ENCODE results near the gene SNAP23. TPM values are rescaled to one million over a fixed set of nuclear protein-coding genes. Genes with fewer than 3 reads are reported as not detected.

SNAP23 gene
- polyA plus RNA-seq, 3 donors: 91.6 to 123 (median 92.3) TPM

DNA sequence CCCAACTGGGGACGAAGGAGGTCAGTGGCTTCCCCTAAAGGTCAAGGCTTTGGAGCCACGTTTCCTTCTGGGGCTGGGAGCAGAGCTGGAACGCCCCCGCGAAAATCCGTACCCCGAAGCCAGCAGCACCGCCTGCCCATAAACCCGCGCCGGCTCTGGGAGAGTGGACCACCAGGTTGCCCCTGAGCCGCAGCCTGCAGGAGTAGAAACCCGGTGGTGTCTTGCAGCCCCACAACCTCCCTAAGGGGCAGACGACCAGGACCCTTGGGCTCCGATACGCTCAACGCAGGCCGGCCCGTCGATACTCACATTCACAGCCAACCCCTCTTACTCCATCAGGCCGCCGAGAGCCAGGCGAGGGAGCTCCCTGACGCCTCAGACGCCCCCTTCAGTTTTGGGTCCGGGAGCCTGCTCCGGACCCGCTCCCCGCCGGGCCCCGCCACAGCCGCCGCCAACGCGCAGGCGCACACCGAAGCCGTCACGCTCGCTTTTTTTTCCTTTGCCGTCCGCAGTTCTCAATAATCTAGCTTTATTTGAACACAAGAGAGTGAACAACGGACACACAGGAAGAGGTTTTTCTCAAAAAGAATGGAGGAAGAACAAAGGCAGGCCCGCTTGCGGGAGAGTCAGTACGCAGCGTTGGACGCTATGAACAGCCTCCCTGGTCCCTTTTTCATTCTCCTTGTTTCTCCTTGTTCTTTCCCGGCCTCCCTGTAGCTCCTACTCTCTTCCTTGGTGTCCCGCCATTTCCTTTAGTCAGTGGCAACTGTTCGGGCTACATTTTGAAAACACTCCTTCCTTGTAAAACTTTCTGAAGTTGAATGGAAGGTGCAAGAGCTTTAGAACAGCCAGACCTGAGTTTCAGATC is 4.5 kb upstream of the SNAP23 start, which contains the start of gene ZNF106:
TSS of gene ZNF106 (minus strand) at position 471 of the 868 bp plus-strand sequence. CDS start 18,852 bp downstream, outside the sequence.
- DNase-seq: peak; percentile 93

GRCh38 chr15:42491539-42492225 is 3.8 kb upstream of the SNAP23 start:
- peak; percentile 9 for DNase-seq

GRCh38 chr15:42493679-42494078 is 1.8 kb upstream of the SNAP23 start:
- DNase-seq: no peak

DNA sequence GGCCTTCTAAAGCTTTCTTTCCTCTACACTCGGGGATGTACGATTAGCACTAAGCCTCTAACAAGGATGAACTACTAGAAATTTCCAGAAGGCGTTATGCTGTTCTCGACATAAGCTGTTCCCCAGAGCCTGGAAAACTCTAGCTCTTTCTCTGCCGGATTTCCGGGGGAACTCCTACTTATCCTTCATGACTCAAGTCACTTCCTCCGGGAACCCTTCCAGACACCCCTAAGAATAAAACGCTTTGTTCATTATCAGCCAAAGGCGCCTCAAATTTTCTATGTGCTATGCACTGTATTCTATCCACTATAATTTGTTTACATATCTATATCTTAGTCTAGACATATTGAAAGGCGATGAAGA is 455 bp upstream of the SNAP23 start:
- peak; percentile 44 for DNase-seq

DNA sequence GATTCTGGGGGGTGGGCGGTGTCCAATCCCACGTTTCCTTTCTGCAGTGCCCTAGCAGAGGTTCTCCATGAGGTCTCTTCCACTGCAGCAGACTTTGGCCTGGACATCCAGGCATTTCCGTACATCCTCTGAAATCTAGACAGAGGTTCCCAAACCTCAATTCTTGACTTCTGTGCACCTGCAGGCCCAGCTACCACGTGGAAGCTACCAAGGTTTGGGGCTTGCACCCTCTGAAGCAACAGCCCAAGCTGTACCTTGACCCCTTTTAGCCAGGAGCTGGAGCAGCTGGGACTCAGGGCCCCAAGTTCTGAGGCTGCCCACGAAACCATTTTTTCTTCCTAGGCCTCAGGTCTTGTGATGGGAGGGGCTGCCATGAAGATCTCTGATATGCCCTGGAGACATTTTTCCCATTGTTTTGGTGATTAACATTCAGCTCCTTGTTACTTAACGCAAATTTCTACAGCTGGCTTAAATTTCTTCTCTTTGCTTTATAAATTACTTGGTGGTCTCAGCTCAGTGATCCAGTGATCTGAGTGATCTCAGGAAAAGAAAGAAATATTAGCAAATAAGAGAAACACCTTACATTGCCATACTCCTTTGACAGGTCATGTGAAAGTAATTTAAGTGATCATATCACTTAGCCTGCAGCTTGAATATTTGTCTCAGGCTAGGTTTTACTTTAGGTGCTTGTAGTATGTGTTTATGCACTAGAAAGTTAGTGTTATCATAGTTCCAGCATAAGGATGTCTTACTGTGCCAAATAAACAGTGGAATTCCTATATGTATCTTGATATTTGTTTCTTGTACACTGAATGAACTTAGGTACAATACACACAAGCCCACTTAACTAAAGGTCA is 3.0 kb downstream of the SNAP23 start:
- no peak for DNase-seq

- DNase-seq: no peak
Observed at GRCh38 chr15:42499858-42500609, 4.6 kb downstream of the SNAP23 start.

DNA sequence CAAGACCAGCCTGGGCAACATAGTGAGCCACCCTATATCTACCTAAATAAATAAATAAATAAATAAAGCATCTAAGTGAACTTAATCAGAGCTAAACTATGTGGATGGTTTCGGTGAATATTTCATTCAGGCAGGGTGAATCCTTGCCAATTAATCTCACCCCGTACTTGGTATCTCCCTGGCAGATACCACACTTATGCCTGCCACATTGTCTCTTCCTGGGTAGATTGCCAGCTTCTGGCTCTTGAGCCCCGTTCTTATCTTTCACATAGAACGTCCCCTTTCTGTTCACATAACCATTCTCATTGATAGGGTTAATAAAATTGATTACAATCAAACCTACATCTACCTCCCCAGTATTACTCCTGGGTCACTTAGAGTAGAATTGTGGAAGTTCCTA is 7.0 kb downstream of the SNAP23 start:
- DNase-seq: no peak

DNA sequence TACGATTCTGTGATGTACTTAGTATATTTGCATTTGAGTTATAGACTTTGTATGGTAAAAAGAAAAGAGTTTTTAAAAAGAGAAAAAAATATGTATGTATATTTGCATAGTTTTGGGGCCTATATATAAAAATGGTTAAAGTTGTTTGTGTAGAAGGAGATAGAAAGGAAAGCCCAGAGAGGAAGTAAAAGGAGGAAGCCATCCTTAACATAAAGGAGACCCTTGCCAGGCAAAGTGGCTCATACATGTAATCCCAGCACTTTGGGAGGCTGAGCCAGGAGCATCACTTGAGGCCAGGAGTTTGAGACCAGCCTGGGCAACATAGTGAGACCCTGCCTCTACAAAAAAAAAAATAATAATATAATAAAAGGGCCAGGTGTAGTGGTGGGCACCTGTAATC is 8.4 kb downstream of the SNAP23 start:
- no peak for DNase-seq

GRCh38 chr15:42504631-42505030 is 9.2 kb downstream of the SNAP23 start:
- DNase-seq: no peak

- DNase-seq: no peak
Observed at GRCh38 chr15:42507514-42507913, 12.1 kb downstream of the SNAP23 start.

GRCh38 chr15:42508263-42508690 is 12.8 kb downstream of the SNAP23 start:
- no peak for DNase-seq

DNA sequence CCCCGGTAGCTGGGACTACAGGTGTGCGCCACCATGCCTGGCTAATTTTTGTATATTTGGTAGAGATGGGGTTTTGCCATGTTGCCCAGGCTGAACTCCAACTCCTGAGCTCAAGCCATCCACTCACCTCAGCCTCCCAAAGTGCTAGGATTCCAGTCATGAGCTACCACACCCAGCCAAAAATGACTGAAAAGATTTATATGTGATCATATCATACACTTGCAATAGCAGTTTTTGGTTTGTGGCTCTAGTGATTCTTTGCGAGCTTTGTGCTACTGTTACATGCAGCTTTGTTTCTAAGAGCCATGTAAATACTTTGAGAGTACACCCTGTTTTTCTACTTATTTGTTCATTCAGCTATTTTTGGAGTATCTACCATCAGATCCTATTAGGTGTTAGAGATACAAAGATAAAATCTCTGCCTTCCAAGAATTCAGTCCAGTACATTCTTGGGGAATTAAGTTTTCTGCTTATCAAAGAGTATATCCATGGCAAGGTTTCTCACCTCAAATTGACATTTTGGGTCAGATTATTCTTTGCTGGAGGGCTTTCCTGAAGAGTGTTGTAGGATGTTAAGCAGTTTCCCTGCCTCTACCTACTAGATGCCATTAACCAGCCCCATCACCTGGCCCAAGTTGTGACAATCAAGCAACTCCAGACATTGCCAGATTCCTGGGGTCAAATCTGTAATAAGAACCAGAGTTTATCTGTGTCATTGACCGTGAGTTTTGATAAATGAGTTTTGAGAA is 15.0 kb downstream of the SNAP23 start:
- DNase-seq: no peak

DNA sequence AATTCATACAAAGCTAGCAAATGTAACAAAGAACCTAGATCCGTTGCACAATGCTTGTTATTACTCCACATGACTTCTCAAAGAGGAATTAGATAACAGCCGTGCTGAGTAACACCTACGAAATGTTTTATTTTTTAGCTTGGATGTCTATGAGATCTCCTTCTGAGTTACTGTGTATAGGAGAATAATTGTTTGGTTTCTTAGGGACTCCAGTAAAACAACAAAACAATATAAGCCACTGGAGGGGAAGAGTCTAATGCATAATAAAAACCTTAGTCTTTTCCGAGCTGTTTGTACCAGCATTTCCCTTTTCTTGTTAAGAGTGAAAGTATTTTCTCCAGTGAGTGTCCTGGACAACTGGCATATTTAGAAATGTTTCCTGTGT is 15.6 kb downstream of the SNAP23 start:
- no peak for DNase-seq

DNA sequence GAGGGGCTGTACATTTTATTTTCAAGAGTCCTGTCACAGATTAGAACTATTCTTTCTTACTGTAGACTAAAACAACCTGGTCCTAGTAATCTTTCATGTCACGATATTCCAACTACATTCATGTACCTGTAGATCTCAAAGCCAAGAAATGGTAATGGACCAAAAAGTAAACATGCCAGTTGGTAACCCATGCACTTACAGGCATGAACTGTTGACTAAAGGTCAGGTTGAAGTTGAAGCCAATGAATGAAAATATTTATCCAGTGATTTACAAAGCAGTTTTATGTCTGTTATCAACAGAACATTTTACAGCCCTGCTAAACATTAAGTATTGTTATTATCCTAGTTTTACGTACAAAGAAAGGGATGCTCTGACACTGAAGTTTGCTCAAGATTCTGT is 27.9 kb downstream of the SNAP23 start:
- no peak for DNase-seq

DNA sequence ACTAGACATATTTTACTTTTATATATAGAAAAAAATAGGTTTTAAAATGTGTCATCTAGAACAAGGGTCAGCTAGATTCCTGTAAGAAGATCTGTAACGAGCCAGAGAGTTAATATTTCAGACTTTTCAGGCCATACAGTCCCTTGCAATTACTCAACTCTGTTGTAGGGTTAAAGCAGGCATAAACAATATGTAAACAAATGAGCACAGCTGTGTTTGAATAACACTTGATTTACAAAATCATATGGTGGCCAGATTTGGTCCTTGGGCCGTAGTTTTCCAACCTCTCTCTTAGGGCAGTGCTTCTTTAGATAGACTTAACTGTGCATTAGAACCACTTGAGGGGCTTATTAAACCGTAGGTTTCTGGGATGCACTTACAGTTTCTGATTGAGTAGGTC is 33.5 kb downstream of the SNAP23 start:
- DNase-seq: no peak

GRCh38 chr15:42533246-42533645 is 37.8 kb downstream of the SNAP23 start:
- DNase-seq: no peak

DNA sequence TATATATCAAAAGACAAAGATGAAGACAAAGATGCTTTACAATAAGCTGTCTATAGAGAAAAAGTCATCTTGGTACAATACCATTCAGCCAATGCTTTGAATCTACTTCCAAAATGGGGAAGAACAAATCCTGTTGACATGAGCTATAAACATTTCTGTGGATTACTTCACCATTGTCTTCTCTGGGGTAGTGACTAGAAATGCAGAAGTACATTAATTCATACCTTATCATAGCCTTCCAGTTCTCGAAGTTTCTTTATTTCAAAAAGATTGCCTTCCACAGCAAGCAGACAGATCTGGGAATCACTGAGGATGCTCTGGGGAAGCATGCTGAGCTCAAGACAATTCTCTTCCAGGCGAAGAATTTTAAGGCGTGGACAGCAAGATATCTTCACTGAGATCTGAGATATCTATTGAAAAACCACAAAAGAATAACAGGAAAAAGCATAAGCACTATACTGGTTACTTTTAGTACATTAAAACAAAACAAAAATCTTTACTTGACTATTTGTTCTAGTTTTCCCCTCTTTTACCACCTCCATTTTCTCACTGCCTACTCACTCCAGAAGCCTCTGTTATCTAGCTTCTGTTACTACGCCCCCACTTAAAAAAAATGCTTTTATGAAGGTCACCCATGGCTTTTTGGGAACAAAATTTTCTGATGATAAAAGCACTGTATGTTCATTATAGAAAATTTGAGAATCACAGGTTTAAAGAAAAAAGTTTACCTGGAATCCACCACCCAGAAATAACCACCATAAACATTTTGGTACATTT is 49.6 kb downstream of the SNAP23 start:
- no peak for DNase-seq

DNA sequence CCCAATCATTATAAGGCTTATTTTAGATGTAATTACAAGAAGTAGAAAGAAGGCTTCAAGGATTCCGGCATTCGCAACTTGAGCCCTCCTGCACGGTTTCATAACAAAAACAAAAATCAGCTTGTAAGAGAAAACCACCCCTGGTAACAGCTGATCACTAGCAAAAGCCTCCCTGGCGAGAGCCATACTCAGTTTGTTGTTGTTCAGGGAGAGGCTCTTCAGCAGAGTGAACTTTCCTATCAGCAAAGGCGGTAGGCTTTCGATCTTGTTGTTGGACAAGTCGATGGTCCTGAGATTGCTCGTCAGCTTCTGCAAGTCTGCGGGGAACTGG is 52.4 kb downstream of the SNAP23 start:
- no peak for DNase-seq

DNA sequence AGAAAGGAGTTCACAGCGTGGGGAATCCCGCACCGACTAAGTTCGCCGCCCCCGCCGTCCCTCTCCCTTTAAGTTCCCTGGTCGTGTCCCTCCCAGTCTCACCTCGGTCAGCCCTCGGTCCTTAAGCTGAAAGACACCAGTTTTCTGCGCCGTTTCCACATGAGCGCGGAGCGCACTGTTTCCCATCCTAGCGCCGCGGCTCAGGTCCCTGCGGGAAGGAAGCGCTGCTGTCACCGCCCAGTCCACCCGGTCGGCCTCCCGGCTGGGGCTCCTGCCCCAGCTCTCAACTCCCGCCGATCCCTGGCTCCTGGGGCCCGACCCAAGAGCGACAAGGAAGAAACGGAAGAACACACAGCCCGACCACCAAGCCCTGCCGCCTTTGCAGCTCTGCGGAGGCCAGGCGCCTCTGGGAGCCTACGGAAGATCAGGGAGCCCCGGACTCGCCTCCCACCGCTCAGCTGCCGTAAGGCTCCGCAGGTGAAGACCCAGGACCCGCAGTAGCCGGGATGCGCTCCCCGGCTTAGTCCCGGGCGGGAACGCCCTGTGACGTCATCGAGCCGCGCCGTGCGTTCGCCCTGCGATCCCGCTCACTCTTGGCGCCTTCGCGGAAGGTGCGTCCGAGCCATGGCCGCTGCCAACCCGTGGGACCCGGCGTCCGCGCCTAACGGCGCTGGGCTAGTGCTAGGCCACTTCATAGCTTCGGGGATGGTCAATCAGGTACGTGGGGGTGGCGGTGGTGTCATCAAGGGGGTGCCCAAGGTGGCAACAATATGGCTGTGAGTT is 53.0 kb downstream of the SNAP23 start, which contains the start of the genes HAUS2 and LRRC57:
TSS of gene HAUS2 (plus strand) at position 590 of the 783 bp plus-strand sequence. CDS start at position 625, 35 bp downstream.
TSS of gene LRRC57 (minus strand) at position 545 of the 783 bp plus-strand sequence. CDS start at position 186, 359 bp downstream.
- DNase-seq: peak; percentile 85

Measured in renal pelvis (tissue), 4 donors.